HepG2 (cell line): Measurements from ENCODE around the gene CD164L2. TPM values are rescaled to one million over a fixed set of nuclear protein-coding genes. Genes with fewer than 3 reads are reported as not detected.

Experiments
- HOXA7 ChIP-seq: sonication (generic); formaldehyde crosslinking; IDR thresholded peaks from 2 replicates; pipeline ENCODE4 v1.8.1; 2022; ENCODE audit warnings: mild to moderate bottlenecking, missing genetic modification reagents, moderate library complexity
- NR1H2 ChIP-seq: sonication (generic); formaldehyde crosslinking; IDR thresholded peaks from 2 replicates; pipeline ENCODE4 v1.8.1; 2022; ENCODE audit warnings: low read depth, missing genetic modification reagents, borderline replicate concordance
- PHB2 ChIP-seq: fragments of 450-650 bp; IDR thresholded peaks from 2 replicates; pipeline ENCODE4 v1.6.1; 2018; ENCODE audit not compliant: partially characterized antibody
- RERE ChIP-seq: IDR thresholded peaks from 2 replicates; pipeline ENCODE4 v1.6.1; 2016; ENCODE audit warnings: low read depth, missing genetic modification reagents, missing compliant biosample characterization
- RORA ChIP-seq: sonication (generic); formaldehyde crosslinking; IDR thresholded peaks from 2 replicates; pipeline ENCODE4 v1.5.0; 2020; ENCODE audit warnings: mild to moderate bottlenecking, missing genetic modification reagents, moderate library complexity
- RXRB ChIP-seq: IDR thresholded peaks from 2 replicates; pipeline ENCODE4 v1.6.1; 2016; ENCODE audit warnings: borderline replicate concordance, missing genetic modification reagents, missing compliant biosample characterization
- SMAD1 ChIP-seq: sonication (generic); formaldehyde crosslinking; IDR thresholded peaks from 2 replicates; pipeline ENCODE4 v1.4.0; 2020; ENCODE audit warnings: missing genetic modification reagents, low read depth, mild to moderate bottlenecking, borderline replicate concordance
- SUZ12 ChIP-seq: fragments of 150-350 bp; IDR thresholded peaks from 2 replicates; pipeline ENCODE4 v1.6.1; 2014; ENCODE audit warnings: low read depth, low read length
- TOE1 ChIP-seq: sonication (generic); formaldehyde crosslinking; IDR thresholded peaks from 2 replicates; pipeline ENCODE4 v1.4.0; 2020; ENCODE audit warnings: mild to moderate bottlenecking, missing genetic modification reagents
- TRIM24 ChIP-seq: sonication (generic); formaldehyde crosslinking; IDR thresholded peaks from 2 replicates; pipeline ENCODE4 v1.8.0; 2022; ENCODE audit warnings: mild to moderate bottlenecking, missing genetic modification reagents
- ZBTB3 ChIP-seq: sonication (generic); formaldehyde crosslinking; IDR thresholded peaks from 2 replicates; pipeline ENCODE4 v1.4.0; 2020; ENCODE audit warnings: low read depth, mild to moderate bottlenecking, moderate library complexity, missing genetic modification reagents, borderline replicate concordance
- ZBTB44 ChIP-seq: sonication (generic); formaldehyde crosslinking; IDR thresholded peaks from 2 replicates; pipeline ENCODE4 v1.4.0; 2020; ENCODE audit warnings: missing genetic modification reagents
- ZNF263 ChIP-seq: sonication (generic); formaldehyde crosslinking; IDR thresholded peaks from 2 replicates; pipeline ENCODE4 v1.4.0; 2020; ENCODE audit warnings: missing genetic modification reagents
- ZNF34 ChIP-seq: sonication (generic); formaldehyde crosslinking; IDR thresholded peaks from 2 replicates; pipeline ENCODE4 v1.4.0; 2020; ENCODE audit warnings: mild to moderate bottlenecking, missing genetic modification reagents, borderline replicate concordance
- ZNF451 ChIP-seq: sonication (generic); formaldehyde crosslinking; IDR thresholded peaks from 2 replicates; pipeline ENCODE4 v1.5.0; 2020; ENCODE audit warnings: mild to moderate bottlenecking, missing genetic modification reagents
- ZNF83 ChIP-seq: sonication (generic); formaldehyde crosslinking; IDR thresholded peaks from 2 replicates; pipeline ENCODE4 v1.4.0; 2020; ENCODE audit warnings: missing genetic modification reagents, mild to moderate bottlenecking, borderline replicate concordance
- polyA plus RNA-seq, 8 experiments: library from polyadenylated mRNA; depleted of rRNA in 3 of 8; stranded (reverse) in 7 of 8; unstranded in 1 of 8; fragments of >200 nt; fragmentation: Illumina TruSeq in 4 of 8; extraction: Trizol in 4 of 8; gene quantifications; 2 replicates each; pipeline versions ENCODE4 v1.2.1 to v1.2.3, GENCODE V29; 2011 to 2016; ENCODE audit warnings: low read depth in 4 of 8, missing spikeins in 1 of 8, mixed read lengths in 1 of 8; ENCODE audit not compliant: insufficient read depth in 1 of 8
- total RNA-seq, 5 experiments: library from RNA; depleted of rRNA; stranded (reverse); fragments of >200 nt; fragmentation: Illumina TruSeq; extraction: Trizol; gene quantifications; 2 replicates each; pipeline ENCODE4 v1.2.3, GENCODE V29; 2016; ENCODE audit warnings: low read depth in 1 of 5
- TF ChIP-seq, protein P1 (sequence below), 2 experiments: sonication (generic) in 1 of 2; formaldehyde crosslinking in 1 of 2; IDR thresholded peaks; 2 replicates each; pipeline versions ENCODE4 v1.5.1 to v1.6.1; 2011 to 2020; ENCODE audit warnings: borderline replicate concordance in 1 of 2, low read depth in 1 of 2, low read length in 1 of 2, mild to moderate bottlenecking in 1 of 2, missing genetic modification reagents in 1 of 2, moderate library complexity in 1 of 2
- TF ChIP-seq, protein P2 (sequence below): sonication (generic); formaldehyde crosslinking; IDR thresholded peaks from 2 replicates; pipeline ENCODE4 v1.5.1; 2020; ENCODE audit warnings: missing genetic modification reagents, mild to moderate bottlenecking, borderline replicate concordance

The CD164L2 gene
- total and polyA plus RNA-seq, 2 of the 13 experiments (the other 11 are each of a cell fraction or from before 2014, with no cell fraction given) = not detected

GRCh38 chr1:27392096-27392777, 9.1 kb upstream of the CD164L2 start, which contains the start of gene GPR3 (continued):
- no peak for TF ChIP-seq PHB2
- no peak for TF ChIP-seq ZNF83 (CRISPR knock-in tag)
- TF ChIP-seq, protein P1, sequence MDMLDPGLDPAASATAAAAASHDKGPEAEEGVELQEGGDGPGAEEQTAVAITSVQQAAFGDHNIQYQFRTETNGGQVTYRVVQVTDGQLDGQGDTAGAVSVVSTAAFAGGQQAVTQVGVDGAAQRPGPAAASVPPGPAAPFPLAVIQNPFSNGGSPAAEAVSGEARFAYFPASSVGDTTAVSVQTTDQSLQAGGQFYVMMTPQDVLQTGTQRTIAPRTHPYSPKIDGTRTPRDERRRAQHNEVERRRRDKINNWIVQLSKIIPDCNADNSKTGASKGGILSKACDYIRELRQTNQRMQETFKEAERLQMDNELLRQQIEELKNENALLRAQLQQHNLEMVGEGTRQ (IDR thresholded peaks at IDR 0.05; ENCODE audit: low read depth, low read length) = no peak
- TF ChIP-seq, protein P1 (CRISPR knock-in tag; IDR thresholded peaks at IDR 0.05; ENCODE audit: borderline replicate concordance) = no peak
- TF ChIP-seq SUZ12 = no peak
- TF ChIP-seq, protein P2, sequence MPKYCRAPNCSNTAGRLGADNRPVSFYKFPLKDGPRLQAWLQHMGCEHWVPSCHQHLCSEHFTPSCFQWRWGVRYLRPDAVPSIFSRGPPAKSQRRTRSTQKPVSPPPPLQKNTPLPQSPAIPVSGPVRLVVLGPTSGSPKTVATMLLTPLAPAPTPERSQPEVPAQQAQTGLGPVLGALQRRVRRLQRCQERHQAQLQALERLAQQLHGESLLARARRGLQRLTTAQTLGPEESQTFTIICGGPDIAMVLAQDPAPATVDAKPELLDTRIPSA (CRISPR knock-in tag) = no peak
- no peak for TF ChIP-seq ZBTB3 (CRISPR knock-in tag)
- no peak for TF ChIP-seq ZNF34 (CRISPR knock-in tag)
- no peak for TF ChIP-seq SMAD1 (CRISPR knock-in tag)
- no peak for TF ChIP-seq HOXA7 (CRISPR knock-in tag)
- TF ChIP-seq NR1H2 (CRISPR knock-in tag) = no peak
- no peak for TF ChIP-seq RXRB (CRISPR knock-in tag)
- no peak for TF ChIP-seq RERE (CRISPR knock-in tag)
- no peak for TF ChIP-seq TOE1 (CRISPR knock-in tag)
- no peak for TF ChIP-seq ZNF263 (CRISPR knock-in tag)
- no peak for TF ChIP-seq RORA
- no peak for TF ChIP-seq ZBTB44 (CRISPR knock-in tag)
- no peak for TF ChIP-seq ZNF451 (CRISPR knock-in tag)
- no peak for TF ChIP-seq TRIM24 (CRISPR knock-in tag)
